HG03520 (cell line): ENCODE data around the gene DYNLT1.
"Not testable (repeated sequence)": the region's sequence is repeated elsewhere in the genome, so short reads cannot be mapped to it uniquely, and the experiment has no call there.

Experiments
- ATAC-seq: cut with Tn5 transposase; IDR thresholded peaks from one replicate; pipeline ENCODE4 v1.9.1; 2021; ENCODE audit warnings: mild to moderate bottlenecking, moderate library complexity; ENCODE audit not compliant: unreplicated experiment

Gene DYNLT1

DNA sequence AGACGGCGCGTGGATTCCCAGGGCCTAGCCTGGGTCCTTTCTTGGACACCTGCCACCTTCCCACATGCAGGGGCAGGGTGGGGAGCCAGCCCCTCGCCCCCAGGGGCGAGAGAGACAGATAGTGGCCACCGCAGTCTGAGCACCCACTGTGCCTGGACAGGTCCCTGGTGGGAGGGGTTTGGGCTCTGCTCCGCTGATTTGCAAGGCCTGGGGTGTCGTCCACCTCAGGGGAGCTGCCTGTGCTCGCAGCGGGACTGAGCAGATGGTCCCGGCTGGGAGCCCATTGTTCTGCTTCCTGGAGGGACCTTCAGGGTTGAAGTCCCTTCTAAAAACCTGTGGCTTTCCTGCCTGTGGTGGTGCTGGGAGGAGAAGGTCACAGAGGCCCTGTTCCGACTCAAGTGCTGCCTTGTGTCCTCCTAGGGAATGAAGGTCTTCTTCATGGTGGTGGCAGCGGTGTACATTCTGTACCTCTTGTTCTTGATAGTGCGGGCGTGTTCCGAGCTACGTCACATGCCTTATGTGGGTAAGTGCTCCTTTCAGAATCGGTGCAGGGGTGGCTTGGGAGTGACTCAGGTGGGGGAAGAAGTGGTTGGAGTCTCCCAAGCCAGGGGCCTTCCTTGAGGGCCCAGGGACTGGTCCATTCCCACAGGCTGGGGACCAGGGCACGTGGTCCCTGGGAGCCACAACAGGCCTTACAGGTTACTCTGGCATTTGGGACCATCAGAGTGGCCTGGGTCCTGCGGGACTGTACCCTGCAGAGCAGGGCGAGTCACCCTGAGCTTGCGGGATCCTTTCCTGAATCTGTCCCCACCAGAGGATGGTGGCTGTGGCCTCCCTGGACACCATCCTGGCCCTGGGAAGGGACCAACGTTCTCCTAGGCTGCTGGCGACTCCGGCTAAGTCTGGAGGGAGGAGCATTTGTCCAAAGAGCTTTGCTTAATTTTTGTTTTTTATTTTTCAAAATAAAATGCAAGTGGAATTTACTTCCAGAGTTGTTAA, 19.6 kb downstream of the DYNLT1 start:
- no peak for ATAC-seq

DNA sequence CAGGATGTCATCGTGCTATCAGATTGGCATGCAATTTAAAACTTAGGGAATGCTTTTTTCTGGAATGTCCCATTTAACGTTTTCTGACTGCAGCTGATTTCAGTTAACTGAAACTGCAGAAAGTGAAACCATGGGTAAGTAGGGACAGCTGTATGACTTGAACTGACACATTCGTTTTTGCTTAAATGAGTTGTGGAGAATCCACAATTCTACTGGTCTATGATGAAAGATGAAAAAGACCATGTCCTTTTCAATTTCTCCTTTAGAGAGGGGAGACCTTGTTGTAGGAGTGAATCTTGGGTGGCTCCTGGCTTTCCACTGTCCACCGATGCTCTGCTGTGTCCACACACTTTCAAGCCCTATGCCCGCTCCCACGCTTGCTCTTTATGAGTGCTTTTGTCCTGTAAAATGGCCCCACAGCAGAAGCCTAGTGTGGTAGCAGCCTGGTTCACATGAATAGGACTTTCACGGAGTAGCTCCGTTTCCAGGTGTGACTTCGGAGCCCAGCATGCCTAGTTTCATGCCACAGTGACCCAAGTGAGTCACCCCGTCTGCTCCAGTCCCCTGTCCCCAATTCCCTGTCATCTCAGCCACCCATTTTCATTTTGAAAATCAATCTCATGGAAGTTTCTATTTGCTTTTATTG, 21.9 kb downstream of the DYNLT1 start:
- no peak for ATAC-seq

DNA sequence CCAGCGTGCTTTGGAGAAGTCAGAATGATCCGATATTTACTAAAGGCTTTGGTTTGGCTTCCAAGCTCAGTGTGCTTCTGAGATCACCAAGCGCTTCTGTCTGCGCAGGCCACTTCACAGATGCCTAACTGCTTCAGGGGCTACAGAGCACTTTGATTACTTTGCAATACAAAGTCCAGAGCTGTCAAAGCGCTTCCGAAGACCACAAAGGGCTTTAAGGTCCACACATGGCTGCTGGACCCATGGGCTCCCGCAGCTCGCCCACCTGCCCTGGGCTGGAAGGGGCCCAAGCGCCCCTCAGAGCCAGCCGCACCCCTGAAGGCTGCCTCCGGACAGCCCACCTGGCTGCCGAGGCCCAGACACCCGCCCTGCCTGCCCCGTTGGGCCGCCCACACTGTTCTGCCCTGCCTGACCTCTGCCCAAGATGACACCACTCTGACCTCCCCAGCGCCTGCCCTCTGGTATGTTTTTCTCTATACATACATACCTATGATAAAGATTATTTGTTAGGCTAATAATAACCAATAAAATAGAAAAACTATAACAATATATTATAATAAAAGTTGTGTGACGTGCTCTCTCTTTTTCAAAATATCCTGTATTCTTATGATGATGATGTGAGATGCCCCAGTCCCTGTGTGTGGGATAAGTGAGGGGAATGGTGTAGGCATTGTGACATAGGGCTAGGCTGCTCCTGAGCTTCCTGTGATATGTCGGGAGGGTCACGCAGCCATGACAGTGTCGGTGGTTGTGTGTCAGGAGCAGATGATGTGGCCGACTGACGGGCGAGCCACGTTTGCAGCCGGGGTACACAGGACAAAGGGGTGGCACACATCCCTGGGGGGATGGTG, 22.6 kb downstream of the DYNLT1 start:
- no peak for ATAC-seq

DNA sequence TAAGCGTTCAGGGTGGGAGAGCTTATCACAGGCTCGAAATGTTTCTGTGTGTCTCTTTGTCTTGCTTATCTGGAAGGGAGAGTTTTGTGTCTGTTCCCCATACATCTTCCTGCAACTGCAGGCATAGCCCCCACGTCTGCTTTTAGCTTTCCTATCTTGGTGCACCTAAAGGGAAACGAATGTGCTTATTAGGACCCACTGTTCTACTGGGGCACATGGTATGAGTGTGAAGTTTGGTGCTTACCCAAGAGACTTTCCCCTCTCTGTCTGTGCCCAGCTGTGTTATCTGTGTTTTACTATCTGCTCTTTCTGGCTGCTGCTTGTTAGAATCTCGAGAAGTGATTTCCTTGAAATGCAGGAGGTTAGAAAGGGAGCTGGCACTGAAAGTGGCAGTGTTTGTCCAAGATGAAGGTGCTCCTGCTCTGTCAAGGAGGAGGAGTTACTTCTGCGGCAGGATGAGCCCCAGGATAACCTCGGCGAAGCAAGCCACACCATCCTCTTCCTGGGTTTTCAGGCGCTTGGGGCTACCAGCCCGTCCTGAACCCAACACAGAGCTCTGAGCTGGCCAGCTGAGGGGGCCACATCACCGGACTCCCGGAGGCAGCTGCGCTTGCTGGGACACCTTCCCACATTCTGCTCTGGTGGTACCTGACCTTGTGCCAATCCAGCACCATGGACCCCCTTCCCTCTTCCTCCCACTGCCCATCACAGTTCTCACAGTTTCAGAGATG, 23.4 kb downstream of the DYNLT1 start:
- ATAC-seq, result no peak

DNA sequence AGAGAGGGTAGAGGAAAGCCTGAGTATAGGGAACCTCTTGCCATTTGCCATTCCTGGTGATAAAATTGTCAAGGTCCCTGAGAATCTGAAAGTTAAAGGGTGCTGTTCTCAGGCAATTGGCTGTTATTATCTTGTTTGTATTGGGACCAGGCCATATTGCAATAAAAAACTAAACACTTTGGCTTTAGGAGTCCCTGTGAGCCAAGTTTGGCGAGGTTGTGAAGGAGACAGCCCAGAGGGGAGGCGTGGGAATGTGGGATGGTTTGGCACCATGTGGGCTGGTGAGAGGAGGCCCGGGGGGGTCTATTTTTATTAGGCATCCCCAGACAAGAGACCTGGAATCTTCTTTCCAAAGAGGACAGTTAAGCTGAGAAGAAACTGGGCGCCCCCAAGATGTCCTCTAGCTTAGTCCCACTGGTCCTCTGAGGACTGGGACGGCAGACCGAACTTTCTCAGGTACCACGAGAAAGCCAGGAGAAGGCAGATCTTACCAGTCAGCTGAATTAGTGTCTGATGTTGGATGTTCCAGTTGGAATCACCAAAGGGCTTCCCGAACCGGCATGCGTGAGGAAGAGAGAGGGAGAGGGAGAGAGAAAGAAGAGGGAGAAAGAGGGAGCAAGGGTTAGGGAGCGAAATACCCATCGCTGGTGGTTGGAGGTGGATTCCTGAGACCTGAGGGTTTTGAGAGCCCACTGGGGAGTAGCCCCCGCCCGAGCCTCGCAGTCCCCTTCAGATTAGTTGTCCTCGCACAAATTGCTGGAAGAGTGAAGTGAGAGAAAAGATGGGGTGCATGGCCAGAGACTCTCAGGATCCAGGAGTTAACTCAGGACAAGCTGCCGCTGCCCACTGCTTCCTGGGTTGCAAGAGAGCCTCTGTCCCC, 24.4 kb downstream of the DYNLT1 start:
- no peak for ATAC-seq

DNA sequence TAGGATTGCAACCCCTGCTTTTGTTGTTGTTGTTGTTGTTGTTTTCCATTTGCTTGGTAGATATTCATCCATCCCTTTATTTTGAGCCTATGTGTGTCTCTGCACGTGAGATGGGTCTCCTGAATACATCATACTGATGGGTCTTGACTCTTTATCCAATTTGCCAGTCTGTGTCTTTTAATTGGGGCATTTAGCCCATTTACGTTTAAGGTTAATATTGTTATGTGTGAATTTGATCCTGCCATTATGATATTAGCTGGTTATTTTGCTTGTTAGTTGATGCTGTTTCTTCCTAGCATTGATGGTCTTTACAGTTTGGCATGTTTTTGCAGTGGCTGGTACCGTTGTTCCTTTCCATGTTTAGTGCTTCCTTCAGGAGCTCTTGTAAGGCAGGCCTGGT, 26.3 kb downstream of the DYNLT1 start:
- not testable (repeated sequence) for ATAC-seq

DNA sequence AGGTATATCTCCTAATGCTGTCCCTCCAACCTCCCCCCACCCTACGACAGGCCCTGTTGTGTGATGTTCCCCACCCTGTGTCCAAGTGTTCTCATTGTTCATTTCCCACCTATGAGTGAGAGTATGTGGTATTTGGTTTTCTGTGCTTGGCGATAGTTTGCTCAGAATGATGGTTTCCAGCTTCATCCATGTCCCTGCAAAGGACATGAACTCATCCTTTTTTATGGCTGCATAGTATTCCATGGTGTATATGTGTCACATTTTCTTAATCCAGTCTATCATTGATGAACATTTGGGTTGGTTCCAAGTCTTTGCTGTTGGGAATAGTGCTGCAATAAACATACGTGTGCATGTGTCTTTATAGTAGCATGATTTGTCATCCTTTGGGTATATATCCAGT, 29.9 kb downstream of the DYNLT1 start:
- not testable (repeated sequence) for ATAC-seq

DNA sequence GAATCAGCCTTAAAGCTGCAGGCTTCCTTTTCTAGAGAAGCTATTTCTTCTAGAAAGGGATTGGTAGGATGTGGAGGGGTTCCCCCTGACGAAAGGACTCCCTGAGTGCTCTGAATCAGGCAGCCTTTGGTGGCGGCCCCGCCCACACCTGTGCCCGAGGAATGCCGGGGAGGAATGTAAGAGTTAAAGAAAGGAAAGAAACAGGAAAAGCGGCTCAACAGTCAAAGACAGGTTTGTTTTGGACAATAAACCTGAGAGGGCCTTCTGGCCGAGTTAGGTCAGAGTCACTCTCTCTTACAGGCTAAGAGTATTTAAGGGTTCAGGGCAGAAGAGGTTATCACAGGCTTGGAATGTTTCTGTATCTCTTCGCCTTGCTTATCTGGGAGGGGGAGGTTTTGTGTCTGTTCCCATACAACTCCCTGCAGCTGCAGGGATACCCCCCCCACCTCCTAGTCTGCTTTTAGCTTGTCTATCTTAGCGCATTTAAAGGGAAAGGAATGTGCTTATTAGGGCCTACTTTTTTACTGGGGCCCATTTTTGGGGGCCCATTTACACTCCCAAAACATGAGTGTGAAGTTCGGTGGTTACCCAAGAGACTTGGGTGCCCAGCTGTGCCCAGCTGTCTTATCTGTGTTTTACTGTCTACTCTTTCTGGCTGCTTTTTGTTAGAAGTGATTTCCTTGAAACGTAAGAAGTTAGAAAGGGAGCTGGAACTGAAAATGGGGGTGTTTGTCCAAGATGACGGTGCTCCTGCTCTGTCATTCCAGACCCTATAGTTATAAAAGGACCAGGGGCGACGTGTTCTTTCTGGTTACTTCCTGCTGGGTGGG, 32.8 kb downstream of the DYNLT1 start:
- ATAC-seq, result no peak

DNA sequence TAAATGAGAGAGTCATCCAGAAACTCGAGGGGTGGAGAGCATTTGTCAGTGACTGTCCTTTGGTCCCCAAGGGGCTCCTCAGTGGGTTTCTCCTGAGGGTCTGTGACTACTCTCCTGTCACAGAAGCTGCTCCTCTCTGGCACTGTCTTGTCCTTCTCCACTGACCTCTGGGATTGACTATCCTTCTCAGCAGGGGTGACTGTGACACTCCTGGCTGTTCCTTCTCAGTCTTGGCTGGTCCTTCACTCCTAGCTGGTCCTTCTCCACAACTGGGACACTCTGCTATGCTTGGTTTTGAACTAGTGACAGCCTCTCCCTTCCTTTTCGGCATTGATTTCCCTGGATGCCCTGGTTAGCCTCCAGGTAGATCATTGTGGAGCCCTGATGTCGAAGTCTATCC, 33.5 kb downstream of the DYNLT1 start:
- no peak for ATAC-seq

DNA sequence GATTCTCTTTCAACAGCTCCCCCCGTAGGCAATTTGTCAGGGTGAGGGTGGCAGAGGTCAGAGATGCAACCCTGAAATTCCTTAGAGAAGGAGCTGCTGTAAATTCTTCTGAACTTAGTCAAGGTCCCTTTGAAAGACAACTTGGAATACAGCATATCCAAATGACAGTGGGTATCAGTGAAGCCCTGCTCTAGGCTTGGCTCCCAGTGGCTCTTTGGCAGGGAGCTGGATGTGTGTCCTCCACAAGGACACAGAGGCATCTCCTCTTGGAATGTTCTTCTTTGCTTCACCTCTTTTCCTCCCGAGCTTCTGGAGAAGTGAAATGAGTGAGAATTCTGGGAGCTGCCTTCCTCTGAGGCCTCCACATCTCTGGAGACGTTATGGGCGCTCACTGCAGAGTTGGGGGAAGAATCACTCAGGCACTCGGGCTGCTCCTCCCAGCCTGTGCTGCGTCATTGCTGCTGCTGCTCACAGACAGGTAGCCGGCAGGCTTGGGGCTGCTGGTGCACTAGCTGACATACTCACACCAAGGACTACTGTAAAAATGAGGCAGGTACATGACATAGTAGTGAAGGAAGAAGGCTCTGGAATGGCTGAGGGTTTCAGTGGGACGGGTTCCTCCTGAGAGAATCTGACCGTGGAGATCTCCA, 34.1 kb downstream of the DYNLT1 start:
- no peak for ATAC-seq

DNA sequence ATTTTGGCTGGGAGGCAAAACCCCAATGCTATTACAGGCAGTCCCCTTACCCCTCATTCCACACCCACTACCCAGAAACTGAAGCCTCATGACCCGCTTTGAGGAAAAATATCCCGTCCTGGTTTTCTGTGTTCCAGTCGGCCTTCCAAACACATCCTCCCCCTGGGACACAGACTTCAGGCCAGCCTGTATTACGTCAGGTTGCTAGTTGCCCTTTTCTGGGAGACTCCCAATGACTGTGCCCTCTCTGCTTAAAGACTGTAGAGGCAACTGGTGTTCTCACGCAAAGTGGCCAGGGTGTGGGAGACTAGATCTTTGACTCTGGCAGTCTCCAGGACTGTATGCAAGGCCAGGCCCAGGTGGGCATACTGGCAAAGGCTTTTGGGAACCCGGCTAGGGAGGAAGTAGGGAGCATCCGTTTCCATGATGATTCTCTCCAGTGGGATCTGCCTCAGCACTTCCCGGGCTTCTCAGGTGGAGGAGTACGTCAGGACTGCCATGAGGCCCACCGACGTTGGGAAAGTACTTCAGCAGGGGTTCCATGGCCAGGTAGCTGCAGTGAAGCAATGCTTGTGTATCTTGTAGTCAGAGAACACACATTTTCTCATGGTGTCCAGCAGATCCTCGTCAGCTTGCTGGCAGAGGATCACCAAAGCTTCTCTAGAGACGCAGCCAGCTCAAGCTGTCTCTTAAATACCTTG, 34.9 kb downstream of the DYNLT1 start:
- ATAC-seq, result no peak

DNA sequence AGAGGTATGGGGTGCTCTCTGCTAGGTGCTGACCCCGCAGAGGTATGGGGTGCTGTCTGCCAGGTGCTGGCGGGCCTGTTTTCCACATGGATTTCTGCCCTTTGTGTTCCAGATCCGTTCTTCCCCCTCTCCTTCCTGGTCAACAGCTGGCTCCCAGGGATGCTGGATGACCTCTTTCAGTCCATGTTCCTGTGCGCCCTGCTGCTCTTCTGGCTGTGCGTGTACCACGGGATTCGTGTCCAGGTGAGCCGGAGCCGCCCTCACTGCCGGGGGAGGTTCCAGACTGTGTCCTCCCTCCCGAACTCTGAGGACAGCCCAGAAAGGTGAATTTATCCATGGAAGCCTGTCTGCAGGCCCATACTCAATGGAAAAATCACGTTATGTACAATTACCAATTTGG, 36.3 kb downstream of the DYNLT1 start:
- ATAC-seq, result no peak

DNA sequence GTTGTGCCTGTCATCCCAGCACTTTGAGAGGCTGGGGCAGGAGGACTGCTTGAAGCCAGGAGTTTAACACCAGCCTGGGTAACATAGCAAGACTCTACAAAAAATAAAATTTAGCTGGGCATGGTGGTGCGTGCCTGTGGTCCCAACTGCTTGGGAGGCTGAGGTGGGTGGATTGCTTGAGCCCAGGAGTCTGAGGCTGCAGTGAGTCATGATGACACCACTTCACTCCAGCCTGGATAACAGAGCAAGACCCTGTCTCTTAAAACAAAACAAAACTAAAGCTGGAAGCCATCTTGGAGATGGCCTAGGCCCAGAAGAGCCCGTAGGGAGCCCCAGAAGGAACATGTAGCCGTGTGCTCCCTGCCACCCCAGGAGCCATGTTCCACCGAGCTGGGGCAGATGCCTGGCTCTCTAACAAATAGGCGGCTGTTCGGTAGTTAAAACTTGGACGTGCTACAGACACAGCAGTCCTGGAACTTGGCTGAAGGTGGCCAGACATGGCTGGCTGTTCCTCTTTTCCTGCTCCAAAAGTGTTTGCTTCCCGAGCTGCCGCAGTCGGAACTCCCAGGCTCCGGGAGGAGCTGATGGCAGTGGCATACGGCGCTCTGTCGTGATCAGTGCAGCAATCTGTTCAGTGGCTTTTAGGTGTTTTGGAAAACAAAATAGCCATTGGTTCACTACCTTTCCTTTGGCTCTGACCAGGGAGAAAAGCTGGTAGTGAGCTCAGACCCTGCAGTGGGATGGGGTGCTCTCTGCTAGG, 37.0 kb downstream of the DYNLT1 start:
- ATAC-seq, result no peak

DNA sequence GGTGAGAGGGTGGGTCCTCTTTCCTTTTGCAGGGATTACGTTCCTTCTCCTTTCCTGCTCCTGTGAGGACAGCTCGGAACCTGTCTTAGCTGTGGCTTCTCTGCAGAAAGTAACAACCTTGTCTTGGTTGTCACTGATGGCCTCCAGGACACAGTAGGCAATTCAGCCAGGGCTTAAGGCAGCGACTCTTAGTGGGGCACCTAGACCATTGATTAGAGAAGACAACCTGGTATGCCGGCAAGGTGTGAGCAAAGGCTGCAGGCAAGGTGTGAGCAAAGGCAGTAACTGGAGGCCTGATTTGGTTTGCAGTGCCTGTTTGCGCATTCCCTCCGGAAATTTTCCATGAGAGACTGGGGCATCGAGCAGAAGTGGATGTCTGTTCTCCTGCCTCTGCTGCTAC, 37.6 kb downstream of the DYNLT1 start:
- ATAC-seq, result no peak

DNA sequence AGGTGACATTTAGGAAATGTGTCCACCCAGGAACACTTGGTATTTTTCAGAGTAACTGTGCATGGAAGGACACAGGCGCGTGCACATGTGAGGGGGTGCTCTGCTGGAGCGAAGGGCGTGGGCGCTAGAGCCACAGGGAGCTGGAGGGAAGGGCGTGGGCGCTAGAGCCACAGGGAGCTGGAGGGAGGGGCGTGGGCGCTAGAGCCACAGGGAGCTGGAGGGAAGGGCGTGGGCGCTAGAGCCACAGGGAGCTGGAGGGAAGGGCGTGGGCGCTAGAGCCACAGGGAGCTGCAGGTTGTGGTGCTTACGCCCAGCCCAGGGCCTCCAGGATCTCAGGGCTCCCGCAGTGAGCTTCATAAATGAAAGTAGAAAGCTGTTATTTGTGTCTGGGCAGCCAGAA, 38.5 kb downstream of the DYNLT1 start:
- not testable (repeated sequence) for ATAC-seq

DNA sequence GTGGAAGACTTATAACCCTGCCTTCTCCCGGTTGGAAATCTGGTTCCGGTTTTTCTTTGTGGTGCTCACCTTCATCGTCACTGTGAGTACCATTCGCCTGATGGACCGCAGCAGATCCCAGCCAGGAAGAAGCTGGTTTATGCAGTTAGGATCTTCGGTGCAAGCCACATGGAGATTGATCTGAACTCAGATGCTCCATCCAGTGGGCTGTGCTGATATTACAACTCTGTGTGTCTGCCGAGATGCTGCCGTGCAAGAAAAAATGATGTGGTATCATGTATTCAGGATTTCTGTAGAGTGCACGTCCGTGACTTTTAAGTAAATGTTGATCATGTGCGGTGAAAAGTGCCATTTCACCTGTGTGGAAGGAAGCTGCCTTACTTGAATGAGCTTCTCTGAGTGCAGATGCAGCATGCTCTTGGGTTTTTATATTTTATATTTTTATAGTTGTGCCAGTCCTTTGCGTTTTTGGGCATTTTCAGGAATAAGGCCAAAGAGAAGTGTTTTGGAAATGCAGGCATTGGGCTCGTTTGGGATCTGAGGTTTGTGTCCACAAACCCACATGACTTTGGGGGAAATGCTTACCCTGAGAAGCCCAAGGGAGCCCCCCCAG, 39.2 kb downstream of the DYNLT1 start:
- ATAC-seq, result no peak

DNA sequence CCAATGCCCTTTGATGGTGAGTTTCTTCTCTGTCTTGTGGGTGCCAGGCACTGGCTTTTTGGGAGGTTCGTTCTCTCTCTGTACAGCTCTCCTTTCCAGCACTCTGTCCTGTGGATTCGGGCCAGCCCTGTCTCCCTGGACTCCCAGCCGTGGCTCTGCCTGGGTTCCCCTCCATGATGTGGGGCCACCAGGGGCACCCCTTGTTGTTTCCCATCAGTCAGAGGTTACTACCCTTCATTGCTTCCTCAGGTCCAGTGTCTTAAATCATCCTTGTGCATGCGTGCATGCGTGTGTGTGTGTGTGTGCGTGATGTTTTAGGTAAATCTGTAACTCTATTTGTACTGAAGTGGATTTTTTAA, 40.5 kb downstream of the DYNLT1 start:
- ATAC-seq, result no peak
